Measurements from ENCODE around the gene FAM163B.

The FAM163B gene

GRCh38 chr9:133580419-133580738 is 28.8 kb downstream of the FAM163B start (continued):
- TF ChIP-seq, protein P1, sequence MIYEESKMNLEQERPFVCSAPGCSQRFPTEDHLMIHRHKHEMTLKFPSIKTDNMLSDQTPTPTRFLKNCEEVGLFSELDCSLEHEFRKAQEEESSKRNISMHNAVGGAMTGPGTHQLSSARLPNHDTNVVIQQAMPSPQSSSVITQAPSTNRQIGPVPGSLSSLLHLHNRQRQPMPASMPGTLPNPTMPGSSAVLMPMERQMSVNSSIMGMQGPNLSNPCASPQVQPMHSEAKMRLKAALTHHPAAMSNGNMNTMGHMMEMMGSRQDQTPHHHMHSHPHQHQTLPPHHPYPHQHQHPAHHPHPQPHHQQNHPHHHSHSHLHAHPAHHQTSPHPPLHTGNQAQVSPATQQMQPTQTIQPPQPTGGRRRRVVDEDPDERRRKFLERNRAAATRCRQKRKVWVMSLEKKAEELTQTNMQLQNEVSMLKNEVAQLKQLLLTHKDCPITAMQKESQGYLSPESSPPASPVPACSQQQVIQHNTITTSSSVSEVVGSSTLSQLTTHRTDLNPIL (CRISPR knock-in tag; IDR thresholded peaks at IDR 0.05; ENCODE audit: low read depth), result no peak
- TF ChIP-seq SNAI2 (CRISPR knock-in tag; IDR thresholded peaks at IDR 0.05) (no peak), TSHZ2 (CRISPR knock-in tag; IDR thresholded peaks at IDR 0.05) (no peak), ZFP3 (CRISPR knock-in tag; IDR thresholded peaks at IDR 0.05) (no peak), ARNTL (CRISPR knock-in tag; IDR thresholded peaks at IDR 0.05; ENCODE audit: borderline replicate concordance, low read depth) (no peak), BACH2 (CRISPR knock-in tag; IDR thresholded peaks at IDR 0.05; ENCODE audit: borderline replicate concordance) (no peak)

DNA sequence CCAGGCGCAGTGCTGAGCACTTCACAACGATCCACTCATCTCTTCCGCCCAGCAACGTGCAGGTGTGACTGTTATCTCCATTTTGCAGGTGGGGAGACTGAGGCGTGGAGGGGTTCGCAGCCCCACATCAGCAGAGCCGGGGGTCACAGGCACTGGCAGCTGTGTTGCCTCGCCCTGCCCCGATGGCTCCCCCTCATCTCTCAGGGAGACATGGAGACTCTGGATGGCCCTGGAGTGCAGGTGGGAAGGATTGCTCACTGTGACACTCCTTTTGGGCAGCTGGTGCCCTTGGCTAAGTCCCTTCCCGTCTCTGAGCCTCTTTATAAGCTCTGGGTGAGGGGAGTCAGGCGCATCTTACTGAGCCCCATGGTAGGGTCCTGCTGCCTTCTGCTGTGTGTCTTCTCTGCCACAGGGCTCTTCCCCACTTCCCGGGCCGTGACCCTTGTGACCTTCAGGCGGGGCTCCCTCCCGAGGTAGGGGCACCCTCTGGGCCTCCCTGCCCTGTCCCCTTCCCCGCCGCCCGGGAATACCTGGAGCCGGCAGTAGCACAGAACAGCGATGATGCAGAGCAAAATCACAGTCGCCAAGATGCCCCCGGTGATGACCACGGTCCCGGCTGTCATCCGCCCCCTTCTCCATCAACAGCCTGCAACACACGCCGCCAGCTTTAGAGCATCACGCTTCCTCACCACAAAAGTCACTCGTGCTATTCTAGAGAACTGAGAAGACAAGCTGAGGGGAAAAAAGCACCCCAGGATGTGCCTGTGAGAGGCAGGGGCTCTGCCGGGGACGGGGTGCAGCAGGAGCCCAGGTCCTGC is 29.4 kb downstream of the FAM163B start:
- no peak for ATAC-seq
- TF ChIP-seq SNAI2 (CRISPR knock-in tag; IDR thresholded peaks at IDR 0.05), result no peak
- TF ChIP-seq ZFP3 (CRISPR knock-in tag; IDR thresholded peaks at IDR 0.05), result no peak
- no peak for TF ChIP-seq BACH2 (CRISPR knock-in tag; IDR thresholded peaks at IDR 0.05; ENCODE audit: borderline replicate concordance)
- TF ChIP-seq ESRRG (CRISPR knock-in tag; IDR thresholded peaks at IDR 0.05), result no peak
- no peak for TF ChIP-seq ISL1 (CRISPR knock-in tag; IDR thresholded peaks at IDR 0.05)
- no peak for TF ChIP-seq TCF4 (CRISPR knock-in tag; IDR thresholded peaks at IDR 0.05; ENCODE audit: borderline replicate concordance)
- TF ChIP-seq, protein P2, sequence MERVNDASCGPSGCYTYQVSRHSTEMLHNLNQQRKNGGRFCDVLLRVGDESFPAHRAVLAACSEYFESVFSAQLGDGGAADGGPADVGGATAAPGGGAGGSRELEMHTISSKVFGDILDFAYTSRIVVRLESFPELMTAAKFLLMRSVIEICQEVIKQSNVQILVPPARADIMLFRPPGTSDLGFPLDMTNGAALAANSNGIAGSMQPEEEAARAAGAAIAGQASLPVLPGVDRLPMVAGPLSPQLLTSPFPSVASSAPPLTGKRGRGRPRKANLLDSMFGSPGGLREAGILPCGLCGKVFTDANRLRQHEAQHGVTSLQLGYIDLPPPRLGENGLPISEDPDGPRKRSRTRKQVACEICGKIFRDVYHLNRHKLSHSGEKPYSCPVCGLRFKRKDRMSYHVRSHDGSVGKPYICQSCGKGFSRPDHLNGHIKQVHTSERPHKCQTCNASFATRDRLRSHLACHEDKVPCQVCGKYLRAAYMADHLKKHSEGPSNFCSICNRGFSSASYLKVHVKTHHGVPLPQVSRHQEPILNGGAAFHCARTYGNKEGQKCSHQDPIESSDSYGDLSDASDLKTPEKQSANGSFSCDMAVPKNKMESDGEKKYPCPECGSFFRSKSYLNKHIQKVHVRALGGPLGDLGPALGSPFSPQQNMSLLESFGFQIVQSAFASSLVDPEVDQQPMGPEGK (CRISPR knock-in tag; IDR thresholded peaks at IDR 0.05; ENCODE audit: borderline replicate concordance), result no peak
- no peak for TF ChIP-seq ZNF8 (CRISPR knock-in tag; IDR thresholded peaks at IDR 0.05)
- no peak for TF ChIP-seq OSR1 (CRISPR knock-in tag; IDR thresholded peaks at IDR 0.05)

DNA sequence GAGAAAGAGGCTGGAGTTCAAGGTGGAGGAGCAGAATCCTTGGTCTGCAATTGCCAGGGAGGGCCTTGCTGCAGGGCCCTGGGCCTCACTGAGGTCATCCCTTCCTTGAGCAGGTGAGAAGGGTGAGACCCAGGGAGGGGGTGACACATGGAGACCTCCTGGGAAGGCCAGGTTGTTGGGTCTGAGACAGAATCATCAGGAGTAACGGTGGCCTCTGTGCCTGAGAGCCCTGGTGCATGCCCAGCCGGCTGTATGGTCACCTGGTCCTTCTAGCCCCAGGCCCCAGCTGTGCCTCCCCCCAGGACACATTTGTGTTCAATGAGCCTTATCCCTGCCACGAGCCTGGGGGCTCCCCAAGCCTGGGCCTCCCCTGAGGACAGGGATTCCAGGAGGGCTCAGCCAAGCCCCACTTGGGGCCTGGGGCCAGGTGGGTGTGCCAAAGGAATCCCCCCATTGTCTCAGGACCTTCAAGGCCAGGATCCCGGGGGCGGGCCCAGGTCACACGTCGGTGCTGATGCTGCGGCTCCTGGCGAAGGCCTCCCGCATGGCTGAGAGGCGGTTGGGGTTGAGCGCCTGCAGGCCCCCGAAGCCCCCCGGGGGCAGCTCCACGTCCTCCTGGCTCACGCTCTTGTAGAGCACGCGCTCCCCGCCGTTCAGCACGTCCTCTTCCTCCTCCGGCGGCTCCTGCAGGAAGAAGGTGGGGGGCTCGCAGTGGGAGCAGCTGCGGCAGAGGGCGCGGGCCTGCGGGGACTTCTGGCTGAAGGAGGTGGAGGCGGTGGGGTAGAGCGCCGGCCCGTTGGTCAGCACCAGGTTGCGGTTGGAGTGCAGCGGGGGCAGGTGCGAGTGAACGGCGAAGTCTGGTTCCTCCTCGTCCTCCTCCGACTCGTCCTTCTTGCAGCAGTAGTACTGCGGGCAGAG is 30.4 kb downstream of the FAM163B start:
- ATAC-seq, result no peak

More for the DNA sequence above, 30.4 kb downstream of the FAM163B start:
- TF ChIP-seq ARNTL (CRISPR knock-in tag; IDR thresholded peaks at IDR 0.05; ENCODE audit: borderline replicate concordance, low read depth) (no peak), ZC3H10 (CRISPR knock-in tag; IDR thresholded peaks at IDR 0.05) (no peak), GLIS3 (CRISPR knock-in tag; IDR thresholded peaks at IDR 0.05) (no peak), TSHZ2 (CRISPR knock-in tag; IDR thresholded peaks at IDR 0.05) (no peak), RARB (CRISPR knock-in tag; IDR thresholded peaks at IDR 0.05) (no peak), CSDC2 (CRISPR knock-in tag; IDR thresholded peaks at IDR 0.05) (no peak), ZNF70 (CRISPR knock-in tag; IDR thresholded peaks at IDR 0.05) (no peak), ZFP3 (CRISPR knock-in tag; IDR thresholded peaks at IDR 0.05) (no peak), ISL1 (CRISPR knock-in tag; IDR thresholded peaks at IDR 0.05) (no peak), POU6F1 (CRISPR knock-in tag; IDR thresholded peaks at IDR 0.05; ENCODE audit: borderline replicate concordance, low read depth) (no peak)
